Left forelimb (tissue), 1 donor: ENCODE results near the gene GNG13.

Source experiments
- DNase-seq: peaks from one replicate; pipeline ENCODE4 v3.0.0-alpha.2; 2018; ENCODE audit warnings: low spot score

Gene GNG13

DNA sequence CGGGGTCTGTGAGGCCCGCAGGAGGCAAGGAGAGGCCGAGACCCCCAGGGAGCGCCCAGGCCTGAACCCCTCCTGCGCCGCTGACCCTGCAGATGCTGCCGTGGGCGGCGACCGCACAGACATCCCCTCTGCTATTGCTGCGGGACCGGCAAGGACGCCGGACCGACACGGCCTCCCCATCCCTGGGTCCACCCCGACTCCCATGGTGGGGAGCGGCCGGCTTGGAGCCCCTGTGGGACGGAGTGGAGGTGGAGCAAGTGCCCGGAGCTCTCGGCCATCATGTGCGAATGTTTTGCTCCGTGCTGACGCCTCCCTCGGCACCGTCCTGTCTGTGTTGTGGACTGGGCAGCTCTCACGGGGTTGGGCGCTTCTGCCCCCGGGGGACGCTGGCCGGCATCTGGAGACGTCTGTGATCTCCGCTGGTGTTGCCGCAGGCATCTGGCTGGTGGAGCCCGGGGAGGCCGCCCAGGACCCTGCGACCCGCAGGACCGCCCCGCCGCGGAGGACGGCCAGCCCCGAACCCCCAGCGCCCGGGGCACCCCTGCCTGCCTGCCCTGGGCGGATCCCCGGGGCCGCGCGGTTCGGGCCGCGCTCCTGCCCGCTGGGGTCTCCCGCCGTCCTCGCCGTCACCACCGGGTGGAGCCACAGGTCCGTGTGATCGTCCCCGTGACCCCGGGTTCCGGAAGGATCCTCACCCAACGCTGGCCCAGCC, 12.8 kb upstream of the GNG13 start:
- peak; percentile 78 for DNase-seq

DNA sequence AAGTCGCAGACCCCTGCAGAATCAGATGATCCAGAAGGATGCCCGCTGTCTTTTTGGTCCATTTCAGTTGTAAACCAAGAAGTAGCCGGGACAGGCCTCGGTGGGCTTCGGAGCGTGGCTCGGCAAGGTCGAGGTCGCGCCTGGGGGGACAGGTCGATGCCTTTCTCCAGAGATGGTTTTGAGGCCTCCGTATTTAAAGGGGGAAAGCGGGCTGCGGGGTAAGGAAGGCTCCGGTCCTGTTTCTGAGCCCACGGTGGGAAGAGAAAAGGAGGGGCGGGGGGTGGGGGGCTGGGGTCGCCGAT, 7.5 kb upstream of the GNG13 start:
- no peak for DNase-seq

DNA sequence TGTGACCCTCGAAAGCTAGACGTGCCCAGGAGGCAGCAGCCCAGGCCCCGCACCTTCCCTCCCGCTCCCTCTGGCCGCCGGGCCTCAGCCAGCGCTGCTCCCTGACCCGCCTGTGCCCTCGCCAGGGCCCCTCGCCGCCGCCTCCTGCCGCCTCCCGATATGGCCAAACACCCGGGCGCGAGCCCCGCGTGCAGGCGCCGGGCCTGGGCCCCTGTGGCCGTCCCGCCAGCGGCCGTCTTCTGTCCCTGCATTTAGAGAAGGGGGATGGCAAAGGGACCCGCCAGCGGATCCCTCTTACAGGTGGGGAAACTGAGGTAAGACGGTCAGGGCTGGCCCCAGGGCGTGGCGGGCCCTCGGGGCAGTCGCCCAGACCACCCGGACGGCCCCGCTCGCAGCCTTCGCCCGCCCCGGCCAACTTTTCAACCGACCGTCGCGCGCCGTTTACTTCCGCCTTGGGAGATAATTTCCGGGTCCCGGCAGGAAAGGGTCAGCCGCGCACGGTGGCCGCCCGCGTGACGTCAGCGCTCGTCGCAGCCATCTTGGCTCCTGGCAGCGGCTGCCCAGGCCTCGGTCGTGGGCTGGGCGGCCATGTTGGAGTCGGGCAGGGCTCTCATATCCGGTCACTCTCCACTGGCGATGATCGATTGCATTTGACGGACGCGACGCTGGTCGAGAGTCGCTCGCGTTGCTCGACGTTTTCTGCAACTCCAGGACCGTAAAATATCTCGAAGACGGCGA, 7.0 kb upstream of the GNG13 start:
- DNase-seq: peak; percentile 96

DNA sequence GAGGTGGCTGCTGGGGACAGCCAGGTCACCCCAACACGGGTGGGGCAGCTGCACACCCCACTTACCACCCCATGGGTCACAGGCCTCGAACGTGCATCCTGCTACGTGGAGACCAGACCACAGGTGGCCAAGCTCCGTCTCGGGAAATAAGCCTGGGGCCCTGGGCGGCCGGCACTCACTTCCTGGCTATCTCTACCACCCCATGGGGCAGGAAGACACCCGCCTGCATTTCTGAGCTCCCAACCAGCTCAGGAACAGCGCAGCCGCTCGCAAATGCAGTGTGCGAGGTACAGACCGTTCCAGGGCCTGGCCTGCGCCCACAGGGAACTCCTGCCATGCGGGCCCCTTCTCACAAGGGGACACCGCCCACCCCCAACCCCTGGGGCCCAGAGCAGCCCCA, 4.9 kb upstream of the GNG13 start:
- no peak for DNase-seq

DNA sequence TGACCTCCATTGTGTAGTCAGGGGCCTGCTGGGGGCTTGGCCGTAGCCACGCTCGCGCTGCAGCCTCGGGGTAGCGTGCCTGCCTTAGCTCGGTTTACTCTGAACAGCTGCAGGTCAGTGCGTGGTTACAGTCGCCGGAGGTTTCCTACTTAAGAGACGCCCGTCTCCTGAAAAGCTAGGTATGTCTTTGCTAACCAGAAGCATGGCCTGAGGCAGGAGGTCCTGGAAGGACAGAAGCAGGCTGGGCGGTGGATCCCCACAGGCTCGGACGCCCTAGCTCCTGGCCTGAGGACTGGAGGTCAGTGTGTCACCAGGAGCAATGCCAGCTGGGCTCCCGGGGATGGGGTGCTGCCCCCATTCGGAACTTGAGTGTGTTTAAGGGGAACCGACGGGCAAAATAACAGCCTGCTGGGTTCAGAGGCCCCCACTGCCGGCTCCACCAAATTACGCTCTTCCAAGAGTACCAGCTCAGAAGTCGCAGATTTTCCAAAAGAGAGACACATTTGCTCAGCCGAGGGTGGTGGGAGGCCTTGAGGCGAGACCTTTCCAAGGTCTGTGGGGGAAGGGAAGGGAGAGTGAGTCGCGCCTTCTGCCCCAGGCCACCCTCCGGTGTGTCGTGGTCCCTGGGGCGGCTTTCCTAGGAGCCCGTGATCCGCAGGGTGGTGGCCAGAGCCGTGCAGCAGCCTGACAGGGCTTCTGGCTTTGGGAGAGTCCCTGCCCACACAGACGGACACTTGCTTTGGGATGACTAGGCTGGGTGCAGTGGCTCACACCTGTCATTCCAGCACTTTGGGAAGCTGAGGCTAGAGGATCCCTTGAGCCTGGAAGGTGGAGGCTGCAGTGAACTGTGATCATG, 3.9 kb upstream of the GNG13 start:
- DNase-seq: no peak

DNA sequence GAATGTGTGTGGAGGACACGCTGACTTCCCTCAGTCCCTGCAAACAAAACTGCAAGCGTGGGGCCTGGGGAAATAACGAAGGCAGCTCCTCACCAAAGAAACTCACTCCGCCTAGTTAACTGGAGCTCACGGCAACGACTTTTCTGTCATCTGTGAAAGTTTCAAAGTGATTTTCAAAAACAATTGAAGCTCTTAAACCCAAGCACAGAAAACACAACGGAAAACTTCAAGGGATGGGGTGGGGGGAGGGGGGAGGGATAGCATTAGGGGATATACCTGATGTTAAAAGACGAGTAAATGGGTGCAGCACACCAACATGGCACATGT, 3.2 kb upstream of the GNG13 start:
- DNase-seq: no peak

DNA sequence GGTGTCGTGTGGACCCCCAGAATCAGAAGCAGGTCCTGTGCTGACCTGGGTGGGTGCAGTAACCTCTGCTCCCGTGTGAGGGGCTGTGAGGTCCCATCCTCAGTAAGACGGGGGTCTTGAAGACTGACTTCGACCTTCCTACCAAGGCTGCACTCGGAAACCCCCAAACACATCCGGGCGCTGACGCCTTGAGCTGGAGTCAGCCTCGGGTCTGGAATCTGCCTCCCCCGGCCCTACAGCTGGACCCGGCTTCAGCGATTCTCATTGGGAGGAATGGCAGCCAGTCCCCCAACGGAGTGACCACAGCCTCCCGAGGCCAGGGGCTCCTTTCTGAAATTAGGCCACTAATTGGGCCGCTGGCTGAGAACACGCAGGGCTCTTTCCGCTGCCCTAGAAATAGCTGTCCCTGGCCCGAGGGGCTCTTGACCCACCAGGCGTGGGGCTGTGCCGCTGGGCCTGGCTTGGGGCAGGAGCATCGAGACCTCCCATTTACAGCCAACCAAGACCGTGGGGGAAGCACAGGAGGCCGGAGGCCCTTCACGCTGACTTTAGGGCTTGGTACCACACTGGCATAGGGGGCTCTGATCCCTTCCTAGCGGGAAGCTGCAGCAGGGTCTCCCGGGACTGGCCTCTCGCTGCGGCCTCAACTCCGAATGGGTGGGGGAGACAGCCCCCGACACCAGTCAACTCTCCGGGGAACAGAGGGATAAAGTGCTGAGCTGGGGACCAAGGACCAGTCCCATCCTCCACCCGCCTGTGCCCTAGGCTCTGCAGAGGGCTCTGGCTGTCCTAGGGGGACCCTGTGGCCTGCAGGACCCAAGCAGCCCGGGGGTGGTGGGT, 2.6 kb upstream of the GNG13 start:
- no peak for DNase-seq

DNA sequence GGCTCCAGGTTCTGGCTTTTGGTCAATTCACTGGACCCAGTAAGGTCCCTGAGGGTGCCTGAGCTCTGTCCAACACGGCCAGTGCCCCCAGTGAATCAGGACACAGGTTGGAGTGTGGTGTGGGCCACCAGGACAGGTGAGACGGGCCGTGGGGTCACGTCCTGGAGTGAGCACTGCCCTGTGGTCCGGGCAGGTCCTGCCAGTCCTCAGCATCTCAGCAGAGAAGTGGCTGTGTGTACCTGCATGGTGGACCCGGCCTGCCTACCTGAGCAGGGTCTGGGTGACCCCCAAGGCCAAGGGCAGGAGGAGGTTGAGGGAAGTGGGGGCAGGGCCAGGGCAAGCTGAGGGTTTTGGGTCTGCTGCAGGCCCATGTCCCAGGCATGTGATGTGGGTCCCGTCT, 1.9 kb upstream of the GNG13 start:
- DNase-seq: no peak

DNA sequence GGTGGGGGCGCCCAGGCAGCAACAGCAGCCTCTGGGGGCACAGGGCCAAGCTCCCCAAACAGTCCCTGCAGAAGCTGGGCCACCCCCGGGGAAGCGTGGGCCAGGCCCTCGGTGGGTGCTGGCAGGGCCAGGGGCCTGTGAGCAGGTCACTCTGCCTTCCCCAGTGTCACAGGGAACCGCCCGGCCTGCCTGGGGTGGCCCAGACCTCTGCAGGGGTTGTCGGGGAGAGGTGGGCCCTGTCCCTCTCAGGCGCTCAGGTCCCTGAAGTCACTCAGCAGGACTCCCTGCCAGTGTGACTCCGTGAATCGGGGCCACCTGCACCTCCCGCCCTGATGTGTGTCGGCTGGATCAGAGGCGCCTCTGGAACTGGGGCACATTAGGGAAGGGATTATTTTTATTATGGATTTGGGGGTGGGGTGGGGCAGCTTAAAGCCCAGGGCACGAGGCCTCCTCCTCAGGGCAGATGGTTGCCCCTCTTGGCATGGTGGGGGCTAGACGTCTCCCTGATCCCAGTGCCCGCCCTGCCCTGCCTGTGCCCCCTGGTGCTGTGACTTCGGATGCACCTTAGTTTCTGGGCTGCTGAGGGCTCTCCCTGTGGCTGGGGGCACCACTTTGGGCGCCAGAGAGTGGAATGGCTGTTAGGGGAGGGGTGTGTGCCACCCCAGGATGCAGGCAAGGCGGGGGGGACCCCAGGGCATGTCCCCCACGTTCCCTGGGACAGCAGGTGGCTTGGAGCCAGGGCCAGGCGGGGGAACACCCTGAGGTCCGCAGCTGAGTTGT, 1.2 kb upstream of the GNG13 start:
- no peak for DNase-seq

DNA sequence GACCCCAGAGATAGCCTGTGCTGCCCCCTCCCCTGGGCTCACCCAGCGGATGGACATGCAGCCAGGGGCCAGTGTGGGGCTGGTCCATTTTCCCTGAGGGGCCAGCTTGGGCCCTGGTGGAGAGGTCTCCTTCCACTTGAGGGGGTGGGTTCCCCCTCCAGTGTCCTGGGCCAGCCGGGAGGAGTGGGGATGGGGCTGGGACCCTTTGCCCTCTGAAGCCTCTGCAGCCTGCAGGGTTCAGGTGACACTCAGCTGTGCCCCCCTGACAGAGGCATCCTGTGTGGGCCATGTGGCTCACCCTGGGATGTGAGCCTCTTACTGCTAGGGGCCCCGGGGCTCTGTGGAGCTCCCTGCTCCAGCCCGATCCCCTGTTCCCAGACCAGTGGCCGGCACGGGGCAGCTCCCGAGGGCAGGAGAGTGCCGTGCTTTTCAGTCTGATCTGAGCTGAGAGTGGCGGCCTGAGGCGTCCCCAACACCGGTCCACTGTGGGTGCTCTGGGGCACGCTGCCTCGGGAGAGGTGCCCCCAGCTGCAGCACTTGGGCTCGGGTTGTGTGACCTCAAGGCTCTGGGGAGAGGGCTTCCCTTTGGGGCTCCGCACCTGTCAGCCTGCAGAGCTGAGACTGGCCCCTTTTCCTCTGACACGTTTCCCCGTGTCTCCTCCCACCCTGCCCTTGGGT, 439 bp upstream of the GNG13 start:
- DNase-seq: no peak

DNA sequence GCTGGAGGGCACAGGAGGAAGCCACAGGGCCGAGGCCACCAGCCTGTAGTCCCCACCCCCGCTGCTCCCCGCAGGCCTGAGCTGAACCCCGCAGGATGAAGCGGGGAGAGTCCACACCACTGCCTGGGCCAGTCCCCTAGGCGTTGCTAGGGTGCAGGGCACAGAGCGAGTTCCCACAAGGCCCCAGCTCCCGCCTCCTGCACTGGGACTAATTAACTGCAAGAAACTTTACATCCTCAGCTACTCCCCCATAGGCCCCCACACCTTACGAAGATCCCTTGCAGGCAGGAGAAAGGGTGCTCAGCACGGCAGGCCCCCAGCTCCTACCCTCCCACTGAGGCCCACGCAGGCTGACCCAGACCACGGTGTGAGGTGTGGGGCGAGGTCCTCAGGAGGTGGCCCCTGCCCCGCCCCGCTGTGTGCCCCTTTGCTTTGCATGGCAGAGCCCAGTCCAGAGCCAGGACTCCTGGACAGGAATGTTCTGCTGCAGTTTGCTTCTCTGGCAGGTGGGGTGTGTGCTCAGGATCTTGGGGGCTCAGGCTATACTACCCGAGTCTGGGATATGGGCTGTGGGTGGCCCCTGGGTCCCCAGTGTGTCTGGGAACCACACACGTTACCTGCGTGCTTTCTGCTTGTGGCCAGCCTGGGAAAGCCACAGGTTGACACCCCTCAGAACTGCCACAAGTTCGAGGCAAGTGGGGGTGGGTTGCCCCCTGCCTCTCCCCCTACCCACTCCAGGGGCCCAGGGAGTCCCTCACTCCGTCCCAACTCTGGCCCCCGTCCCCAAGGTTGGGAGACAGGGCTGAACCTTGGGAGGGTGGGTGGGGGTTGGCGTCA, 1.2 kb downstream of the GNG13 start:
- DNase-seq: no peak

DNA sequence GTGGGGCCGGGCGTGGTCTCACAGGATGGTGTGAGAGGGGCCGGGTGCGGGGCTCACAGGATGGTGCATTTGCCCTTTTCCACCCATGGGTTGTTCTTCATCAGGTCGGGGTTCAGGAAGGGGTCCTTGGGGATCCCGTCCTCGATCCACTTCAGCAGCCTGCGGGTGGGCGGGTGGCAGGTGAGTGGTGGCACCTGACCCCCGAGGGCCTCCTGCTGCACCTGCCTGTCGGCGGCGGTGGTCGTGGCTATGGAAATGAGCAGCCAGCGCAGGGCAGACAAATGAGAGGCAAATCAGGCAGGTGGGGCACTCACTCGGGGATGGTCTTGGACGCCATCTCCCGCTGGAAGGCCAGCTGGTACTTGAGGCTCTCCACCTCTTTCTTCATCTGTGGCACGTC, 1.9 kb downstream of the GNG13 start:
- DNase-seq: no peak

DNA sequence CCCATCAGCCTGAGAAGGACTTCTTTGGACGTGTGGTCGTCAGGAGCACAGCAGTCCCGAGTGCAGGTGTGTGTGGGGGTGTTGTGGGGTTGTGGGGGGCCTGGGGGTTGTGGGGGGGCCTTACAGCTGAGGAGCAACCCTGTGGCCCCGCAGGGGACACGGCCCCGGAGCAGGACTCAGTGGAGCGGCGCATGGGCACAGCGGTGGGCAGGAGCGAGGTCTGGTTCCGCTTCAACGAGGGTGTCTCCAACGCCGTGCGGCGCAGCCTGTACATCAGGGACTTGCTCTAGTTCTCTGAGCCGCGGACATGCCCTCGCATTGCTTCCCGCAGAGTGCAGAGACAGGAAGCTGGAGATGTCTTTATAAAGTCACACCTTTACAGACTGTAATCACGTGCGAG, 2.8 kb downstream of the GNG13 start:
- DNase-seq: no peak

DNA sequence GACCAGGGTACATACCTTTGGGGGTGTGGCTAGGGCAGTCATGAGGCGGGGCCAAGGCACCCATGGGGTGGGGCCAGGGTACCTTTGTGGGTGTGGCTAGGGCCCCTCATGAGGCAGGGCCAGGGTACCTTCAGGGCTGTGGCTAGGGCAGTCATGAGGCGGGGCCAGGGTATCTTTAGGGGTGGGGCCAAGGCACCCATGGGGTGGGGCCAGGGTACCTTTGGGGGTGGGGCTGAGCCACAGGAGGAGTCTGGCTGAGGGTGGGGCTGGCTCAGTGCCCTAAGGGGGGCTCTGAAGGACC, 3.5 kb downstream of the GNG13 start:
- DNase-seq: no peak

DNA sequence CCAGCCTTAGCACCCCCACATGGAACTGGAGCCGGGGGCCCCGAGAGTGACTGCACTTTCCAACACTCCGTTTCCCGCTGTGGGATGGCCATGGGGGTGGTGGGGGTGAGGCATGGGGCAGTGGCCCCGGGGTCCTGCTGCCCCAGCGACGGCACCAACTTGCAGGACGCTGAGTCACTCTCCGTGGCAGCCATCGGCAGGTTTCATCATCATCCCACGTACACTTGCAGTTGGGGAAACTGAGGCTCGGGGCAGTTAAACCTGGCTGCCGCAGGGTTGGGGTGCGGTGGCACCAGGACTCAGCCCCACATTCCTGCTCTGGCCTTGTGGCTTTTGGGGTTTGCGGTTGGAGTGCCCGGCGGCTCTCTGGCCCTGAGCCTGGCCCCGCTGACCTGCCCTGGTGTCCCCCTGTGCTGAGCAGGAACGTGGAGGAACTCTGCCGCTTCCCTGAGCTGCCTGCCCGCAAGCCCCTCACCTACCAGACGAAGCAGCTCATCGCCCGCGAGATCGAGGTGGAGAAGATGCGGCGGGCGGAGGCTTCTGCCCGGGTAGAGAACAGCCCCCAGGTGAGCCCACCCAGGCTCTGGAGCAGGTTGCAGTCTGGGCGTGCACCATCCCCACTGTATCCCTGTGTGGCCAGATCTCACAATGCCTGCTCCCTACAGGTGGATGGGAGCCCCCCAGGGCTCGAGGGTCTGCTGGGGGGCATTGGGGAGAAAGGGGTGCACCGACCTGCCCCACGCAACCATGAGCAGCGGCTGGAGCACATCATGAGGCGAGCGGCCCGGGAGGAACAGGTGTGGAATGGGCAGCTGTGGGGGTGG, 4.0 kb downstream of the GNG13 start:
- DNase-seq: no peak

DNA sequence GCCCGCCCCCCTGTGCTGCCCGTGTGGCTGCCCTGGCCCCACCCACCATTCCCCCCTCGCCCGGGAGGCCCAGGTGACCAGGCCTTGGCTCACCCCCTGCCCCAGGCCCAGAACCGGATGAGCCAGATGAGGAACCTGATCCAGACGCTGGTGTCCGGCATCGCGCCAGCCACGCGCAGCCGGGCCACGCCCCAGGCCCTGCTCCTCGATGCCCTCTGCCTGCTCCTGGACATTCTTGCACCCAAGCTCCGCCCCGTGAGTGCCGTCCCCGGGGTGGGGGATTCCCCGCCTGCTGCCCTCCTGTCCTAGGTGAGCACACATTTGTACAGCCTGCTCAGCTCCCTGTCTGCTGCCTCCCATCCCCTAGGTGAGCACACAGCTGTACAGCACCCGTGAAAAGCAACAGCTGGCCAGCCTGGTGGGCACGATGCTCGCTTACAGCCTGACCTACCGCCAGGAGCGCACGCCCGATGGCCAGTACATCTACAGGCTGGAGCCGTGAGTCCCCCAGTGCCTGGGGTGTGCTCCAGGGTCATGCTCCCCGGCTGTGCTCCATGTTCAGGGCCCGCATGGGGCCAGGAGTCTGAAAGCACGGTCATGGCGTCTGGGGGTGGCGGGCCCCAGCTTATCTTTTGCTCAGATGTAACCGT, 4.8 kb downstream of the GNG13 start:
- DNase-seq: no peak

DNA sequence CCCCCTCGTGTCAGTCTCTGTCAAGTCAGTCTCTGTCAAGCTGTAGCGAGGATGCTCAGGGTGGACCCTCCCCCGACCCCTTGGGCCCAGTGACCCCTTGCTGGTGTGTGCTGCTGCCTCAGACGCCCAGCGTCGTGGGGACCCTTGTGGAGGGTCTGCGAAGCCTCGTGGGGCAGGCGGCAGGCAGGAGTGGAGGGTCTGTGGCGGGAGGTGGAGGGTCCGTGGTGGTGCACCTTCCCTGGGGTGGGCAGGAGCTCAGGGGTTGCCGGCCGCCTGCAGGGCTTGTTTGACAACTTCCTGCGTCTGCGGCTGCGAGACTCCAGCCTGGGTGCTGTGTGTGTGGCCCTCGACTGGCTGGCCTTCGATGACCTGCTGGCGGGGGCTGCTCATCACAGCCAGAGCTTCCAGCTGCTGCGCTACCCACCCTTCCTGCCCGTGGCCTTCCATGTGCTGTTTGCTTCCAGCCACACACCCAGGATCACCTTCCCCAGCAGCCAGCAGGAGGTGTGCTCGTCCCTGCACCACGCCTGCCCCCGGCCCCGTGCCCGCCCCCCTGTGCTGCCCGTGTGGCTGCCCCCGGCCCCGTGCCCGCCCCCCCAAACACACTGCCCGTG, 5.6 kb downstream of the GNG13 start:
- DNase-seq: no peak

DNA sequence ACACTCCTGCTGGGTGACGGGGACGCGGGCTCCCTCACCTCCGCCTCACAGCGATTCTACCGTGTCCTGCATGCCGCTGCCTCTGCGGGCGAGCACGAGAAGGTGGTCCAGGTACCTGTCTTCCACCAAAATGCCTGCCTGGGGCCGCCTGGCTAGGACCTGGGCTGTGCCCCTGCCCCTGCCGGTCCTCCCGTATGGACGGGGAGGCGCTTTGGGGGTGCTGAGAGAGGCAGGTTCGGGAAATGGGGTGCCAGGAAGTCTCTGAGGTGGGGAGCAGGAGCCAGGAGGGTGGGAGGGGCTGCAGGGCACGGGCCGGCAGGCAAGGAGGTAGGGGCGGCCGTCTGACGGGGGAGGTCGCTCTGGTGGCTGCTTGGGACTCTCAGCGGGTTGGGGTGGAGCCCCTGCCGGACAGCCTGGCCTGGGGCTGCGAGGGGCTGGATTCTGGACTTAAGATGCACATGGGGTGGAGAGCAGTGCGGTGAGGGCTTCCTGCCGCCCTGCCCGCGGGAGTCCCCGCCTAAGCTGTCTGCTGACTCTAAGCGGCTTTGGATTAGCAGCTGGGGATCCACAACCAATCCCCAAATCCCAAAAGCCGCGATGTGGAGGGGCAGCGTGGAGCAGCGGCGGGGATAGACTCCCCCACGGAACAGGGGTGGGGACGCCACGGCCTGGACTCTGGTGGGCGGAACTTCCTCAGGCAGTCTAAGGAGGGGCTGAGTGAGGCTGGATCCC, 6.3 kb downstream of the GNG13 start:
- DNase-seq: no peak
